OCI-LY1 (cell line): ENCODE measurements around the gene RHPN2.

Experiments
- CTCF ChIP-seq: fragments of 200-600 bp; sonication (generic), shearing (Covaris generic); IDR thresholded peaks from 2 replicates; pipeline ENCODE4 v1.5.1; 2017; ENCODE audit warnings: mild to moderate bottlenecking, antibody characterized with exemption, low read length, moderate library complexity, mixed read lengths
- EZH2 ChIP-seq: fragments of 200-600 bp; sonication (generic), shearing (Covaris generic); IDR thresholded peaks from 2 replicates; pipeline ENCODE4 v1.8.0; 2017; ENCODE audit warnings: borderline replicate concordance, mixed run types, mild to moderate bottlenecking, antibody characterized with exemption, low read length, moderate library complexity, mixed read lengths

- TF ChIP-seq CTCF (no peak), EZH2 (no peak)
Observed at GRCh38 chr19:33039815-33040214, 24.9 kb downstream of the RHPN2 start.
